ENCODE results near the gene OTOF. TPM values are rescaled to one million over a fixed set of nuclear protein-coding genes. Genes with fewer than 3 reads are reported as not detected.

The OTOF gene
- polyA plus RNA-seq, 3 donors = 0.51 TPM; not detected in 2

DNA sequence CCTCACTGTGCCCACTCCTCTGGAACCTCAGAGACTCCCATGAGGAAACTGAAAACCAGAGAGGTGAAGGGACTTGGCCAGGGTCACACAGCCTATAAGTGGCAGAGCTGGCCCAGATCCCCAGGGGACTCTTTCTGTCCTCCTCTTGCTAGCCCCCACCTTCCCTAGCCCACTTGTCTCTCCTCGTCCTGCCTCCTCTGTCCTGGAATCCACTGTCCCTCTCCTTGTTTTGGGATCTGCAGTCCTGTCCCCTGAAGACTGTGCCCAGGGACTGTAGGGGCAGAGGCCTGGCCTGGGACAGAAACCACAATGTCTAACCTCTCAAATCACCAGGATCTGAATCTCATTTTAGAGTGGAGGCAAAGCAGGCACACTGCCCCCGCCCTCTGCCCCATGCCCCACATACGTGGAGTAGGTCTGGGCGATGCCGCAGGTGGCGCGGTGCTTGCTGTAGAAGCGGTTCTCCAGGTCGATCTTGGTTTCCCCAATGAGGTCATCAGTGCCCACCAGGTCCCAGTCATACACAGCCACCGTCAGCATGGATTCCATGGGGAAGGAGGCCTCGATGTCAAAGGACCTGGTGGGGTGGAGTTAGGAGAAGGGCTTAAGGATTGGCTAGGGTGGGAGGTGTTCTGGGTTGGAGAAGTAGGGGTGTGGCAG lies 12.5 kb downstream of the OTOF start:
- DNase-seq = no peak
- H4K20me1 ChIP-seq (ENCODE audit: insufficient read depth, low read length) = no peaks in the 10 kb centered on the region
- peaks cover 2 to 7% (median 3%) of the 10 kb centered on the region in 7 donors for H3K9me3 Mint-ChIP-seq
- no peaks in the 10 kb centered on the region for H3K36me3 Mint-ChIP-seq
- H3K9me3 ChIP-seq (replicated peaks in 1 of 2; ENCODE audit: control insufficient read depth in 1 of 2, insufficient read depth in 1 of 2, low read length in 2 of 2) = peaks cover 0 to 3% of the 10 kb centered on the region in 2 donors
- 95% methylated on average over 11 of the region's 11 CpGs for WGBS (ENCODE audit: insufficient coverage)
- H3K27me3 Mint-ChIP-seq (ENCODE audit: low read depth in 3 of 3) = peaks cover 0 to 5% (median 3%) of the 10 kb centered on the region in 3 donors
- no peak overlapping the region for H3K4me3 ChIP-seq (replicated peaks in 1 of 3; ENCODE audit: low read depth in 2 of 3, low read length in 3 of 3)
- no peaks in the 10 kb centered on the region for H3K4me1 ChIP-seq (ENCODE audit: control insufficient read depth in 1 of 2, insufficient read depth in 2 of 2, low read length in 2 of 2)
- H3K27me3 ChIP-seq (ENCODE audit: control insufficient read depth in 2 of 2, insufficient read depth in 2 of 2, low read length in 2 of 2) = no peaks in the 10 kb centered on the region
- intact Hi-C loops (cut with micrococcal nuclease) = loop anchor here in 1 of 2 donors (10.0 kb wide), 1 partner anchor 221 kb away; the partner anchor contains the start of genes HADHA and HADHB
- H3K4me3 Mint-ChIP-seq = no peak overlapping the region
- peak overlapping the region in 1 of 7 donors; percentile 4 for H3K27ac Mint-ChIP-seq
- H3K36me3 ChIP-seq (replicated peaks in 1 of 2; ENCODE audit: control insufficient read depth in 1 of 2, insufficient read depth in 2 of 2, low read length in 2 of 2) = no peaks in the 10 kb centered on the region
- peaks cover 4% of the 10 kb centered on the region for H3K4me1 Mint-ChIP-seq
- H3K79me2 ChIP-seq (ENCODE audit: insufficient read depth, low read length) = no peaks in the 10 kb centered on the region
- H3K27ac ChIP-seq (ENCODE audit: low read depth in 1 of 2, low read length in 2 of 2) = no peak overlapping the region
- no peak overlapping the region for H2AFZ ChIP-seq (ENCODE audit: insufficient read depth, low read depth, low read length, poor library complexity, severe bottlenecking)
- H3K9ac ChIP-seq (ENCODE audit: insufficient read depth, low read length, poor library complexity, severe bottlenecking) = no peak overlapping the region
- no peak overlapping the region for H3K4me2 ChIP-seq (replicated peaks; ENCODE audit: extremely low read depth, low read length, poor library complexity, severe bottlenecking)
- TF ChIP-seq, protein P1, sequence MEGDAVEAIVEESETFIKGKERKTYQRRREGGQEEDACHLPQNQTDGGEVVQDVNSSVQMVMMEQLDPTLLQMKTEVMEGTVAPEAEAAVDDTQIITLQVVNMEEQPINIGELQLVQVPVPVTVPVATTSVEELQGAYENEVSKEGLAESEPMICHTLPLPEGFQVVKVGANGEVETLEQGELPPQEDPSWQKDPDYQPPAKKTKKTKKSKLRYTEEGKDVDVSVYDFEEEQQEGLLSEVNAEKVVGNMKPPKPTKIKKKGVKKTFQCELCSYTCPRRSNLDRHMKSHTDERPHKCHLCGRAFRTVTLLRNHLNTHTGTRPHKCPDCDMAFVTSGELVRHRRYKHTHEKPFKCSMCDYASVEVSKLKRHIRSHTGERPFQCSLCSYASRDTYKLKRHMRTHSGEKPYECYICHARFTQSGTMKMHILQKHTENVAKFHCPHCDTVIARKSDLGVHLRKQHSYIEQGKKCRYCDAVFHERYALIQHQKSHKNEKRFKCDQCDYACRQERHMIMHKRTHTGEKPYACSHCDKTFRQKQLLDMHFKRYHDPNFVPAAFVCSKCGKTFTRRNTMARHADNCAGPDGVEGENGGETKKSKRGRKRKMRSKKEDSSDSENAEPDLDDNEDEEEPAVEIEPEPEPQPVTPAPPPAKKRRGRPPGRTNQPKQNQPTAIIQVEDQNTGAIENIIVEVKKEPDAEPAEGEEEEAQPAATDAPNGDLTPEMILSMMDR (IDR thresholded peaks at IDR 0.05) = no peak

DNA sequence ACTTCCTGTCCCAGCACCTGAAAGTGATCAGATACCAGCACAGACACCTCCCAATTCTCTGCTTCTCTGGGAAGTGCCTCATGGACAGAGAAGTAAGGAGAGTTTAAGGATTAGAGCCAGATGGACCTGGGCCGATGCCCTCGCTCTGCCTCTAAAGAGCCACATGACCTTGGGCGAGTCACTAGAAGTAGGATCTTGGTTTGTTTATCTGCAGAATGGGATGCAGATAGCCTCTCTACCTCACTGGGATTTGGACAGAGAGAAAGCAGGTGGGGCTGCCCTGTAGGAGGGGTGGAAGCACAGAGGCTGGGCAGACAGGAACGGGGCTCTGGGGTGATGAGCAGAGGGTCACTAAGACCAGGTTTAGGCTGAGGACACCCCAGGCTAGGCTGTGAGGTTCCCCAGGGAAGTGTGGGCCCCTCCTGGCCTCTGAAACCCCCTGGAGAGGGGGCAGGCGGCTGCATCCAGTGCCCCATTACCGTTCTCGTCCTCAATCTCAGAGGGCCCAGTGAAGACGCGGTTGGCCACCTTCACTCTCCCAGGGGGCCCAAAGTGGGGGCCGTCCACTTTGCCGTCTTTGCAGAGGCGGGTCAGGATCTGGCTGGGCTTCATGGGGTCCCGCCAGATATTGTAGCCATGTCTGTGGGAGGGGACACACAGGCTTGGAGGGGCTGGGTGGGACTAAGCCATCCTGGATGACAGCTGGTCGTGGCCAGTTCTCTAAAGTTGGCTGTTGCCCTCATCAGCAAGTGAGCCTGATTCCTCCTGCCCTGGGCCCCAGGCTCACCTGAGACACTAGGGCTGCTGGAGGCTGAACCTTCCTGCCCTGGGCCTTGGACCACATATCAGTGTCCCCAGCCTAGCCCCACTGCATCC lies 13.3 kb downstream of the OTOF start:
- no peaks in the 10 kb centered on the region for H3K27me3 ChIP-seq (ENCODE audit: control insufficient read depth in 2 of 2, insufficient read depth in 2 of 2, low read length in 2 of 2)
- Mint-ChIP-seq H3K27me3 (ENCODE audit: low read depth in 3 of 3) (peaks cover 1 to 4% (median 3%) of the 10 kb centered on the region in 3 donors), H3K9me3 (peaks cover 2 to 6% (median 3%) of the 10 kb centered on the region in 7 donors), H3K36me3 (no peaks in the 10 kb centered on the region), H3K4me3 (no peak overlapping the region), H3K4me1 (peaks cover 12% of the 10 kb centered on the region), H3K27ac (no peak overlapping the region)
- 94% methylated on average over 8 of the region's 14 CpGs for WGBS (ENCODE audit: insufficient coverage)
- H3K4me1 ChIP-seq (ENCODE audit: control insufficient read depth in 1 of 2, insufficient read depth in 2 of 2, low read length in 2 of 2) = peaks cover 4 to 7% of the 10 kb centered on the region in 2 donors
- H2AFZ ChIP-seq (ENCODE audit: insufficient read depth, low read depth, low read length, poor library complexity, severe bottlenecking) = no peak overlapping the region
- peaks cover 0 to 3% of the 10 kb centered on the region in 2 donors for H3K9me3 ChIP-seq (replicated peaks in 1 of 2; ENCODE audit: control insufficient read depth in 1 of 2, insufficient read depth in 1 of 2, low read length in 2 of 2)
- no peaks in the 10 kb centered on the region for H4K20me1 ChIP-seq (ENCODE audit: insufficient read depth, low read length)
- intact Hi-C loops (cut with micrococcal nuclease) = loop anchor here in 1 of 2 donors (10.0 kb wide), 1 partner anchor 220 kb away; the partner anchor contains the start of genes HADHA and HADHB
- DNase-seq = no peak
- H3K9ac ChIP-seq (ENCODE audit: insufficient read depth, low read length, poor library complexity, severe bottlenecking) = no peak overlapping the region
- TF ChIP-seq, protein P1 (IDR thresholded peaks at IDR 0.05) = no peak
- H3K36me3 ChIP-seq (replicated peaks in 1 of 2; ENCODE audit: control insufficient read depth in 1 of 2, insufficient read depth in 2 of 2, low read length in 2 of 2) = no peaks in the 10 kb centered on the region
- no peak overlapping the region for H3K4me3 ChIP-seq (replicated peaks in 1 of 3; ENCODE audit: low read depth in 2 of 3, low read length in 3 of 3)
- no peaks in the 10 kb centered on the region for H3K79me2 ChIP-seq (ENCODE audit: insufficient read depth, low read length)
- H3K4me2 ChIP-seq (replicated peaks; ENCODE audit: extremely low read depth, low read length, poor library complexity, severe bottlenecking) = no peak overlapping the region
- H3K27ac ChIP-seq (ENCODE audit: low read depth in 1 of 2, low read length in 2 of 2) = no peak overlapping the region

All from CD14-positive monocyte (primary cell).